SH-SY5Y (cell line): ENCODE data around the gene HPS3.

Experiments
- GATA2 ChIP-seq: IDR thresholded peaks from 2 replicates; pipeline ENCODE4 v1.6.1; 2011; ENCODE audit warnings: mild to moderate bottlenecking, low read depth, low read length
- GATA3 ChIP-seq: IDR thresholded peaks from 2 replicates; pipeline ENCODE4 v1.6.1; 2011; ENCODE audit warnings: low read depth, mild to moderate bottlenecking, low read length, moderate library complexity

GRCh38 chr3:149118724-149119123 lies 10.7 kb upstream of the HPS3 start:
- TF ChIP-seq GATA2: no peak
- TF ChIP-seq GATA3: no peak
